Activated CD4-positive, CD25-positive, alpha-beta regulatory T cell treated with anti-CD3 and anti-CD28 coated beads, Interleukin-2, amount 50 U/mL, for 72 hours (primary cell): ENCODE data around the gene UNC5CL.
"Not testable (repeated sequence)": the region's sequence is repeated elsewhere in the genome, so short reads cannot be mapped to it uniquely, and the experiment has no call there.

ENCODE experiments used
- DNase-seq: peaks from one replicate; pipeline ENCODE4 v3.0.0; 2021

UNC5CL gene

GRCh38 chr6:41037107-41037900 lies 1.7 kb downstream of the UNC5CL start:
- DNase-seq: no peak

- DNase-seq: no peak
Observed at GRCh38 chr6:41036601-41037000, 2.4 kb downstream of the UNC5CL start.

GRCh38 chr6:41036186-41036585 lies 2.8 kb downstream of the UNC5CL start:
- no peak for DNase-seq

- no peak for DNase-seq
Observed at GRCh38 chr6:41033776-41034175, 5.2 kb downstream of the UNC5CL start.

DNA sequence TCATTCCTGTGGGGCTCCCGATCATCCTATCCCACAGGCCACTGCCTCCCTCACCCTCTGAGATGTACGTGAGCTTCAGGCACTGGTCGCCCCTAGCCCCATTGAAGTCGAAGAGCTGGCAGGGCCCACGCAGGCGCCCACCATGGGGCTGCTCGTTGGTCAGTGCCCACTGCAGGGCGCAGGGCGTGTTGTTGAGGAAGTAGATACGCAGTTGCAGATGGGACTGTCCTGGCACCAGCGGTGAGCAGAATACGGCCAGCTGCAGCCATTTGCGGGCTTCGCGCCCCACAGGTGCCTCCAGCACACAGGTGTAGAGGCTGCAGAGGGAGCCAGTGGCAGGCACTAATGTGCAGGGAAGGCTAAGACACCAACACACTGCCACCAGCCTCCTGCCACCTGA lies 6.2 kb downstream of the UNC5CL start:
- DNase-seq: no peak

GRCh38 chr6:41028561-41029412 lies 10.2 kb downstream of the UNC5CL start:
- no peak for DNase-seq

GRCh38 chr6:41027799-41028560 lies 11.0 kb downstream of the UNC5CL start:
- DNase-seq: peak; percentile 91

GRCh38 chr6:41027241-41027640 lies 11.8 kb downstream of the UNC5CL start:
- no peak for DNase-seq

DNA sequence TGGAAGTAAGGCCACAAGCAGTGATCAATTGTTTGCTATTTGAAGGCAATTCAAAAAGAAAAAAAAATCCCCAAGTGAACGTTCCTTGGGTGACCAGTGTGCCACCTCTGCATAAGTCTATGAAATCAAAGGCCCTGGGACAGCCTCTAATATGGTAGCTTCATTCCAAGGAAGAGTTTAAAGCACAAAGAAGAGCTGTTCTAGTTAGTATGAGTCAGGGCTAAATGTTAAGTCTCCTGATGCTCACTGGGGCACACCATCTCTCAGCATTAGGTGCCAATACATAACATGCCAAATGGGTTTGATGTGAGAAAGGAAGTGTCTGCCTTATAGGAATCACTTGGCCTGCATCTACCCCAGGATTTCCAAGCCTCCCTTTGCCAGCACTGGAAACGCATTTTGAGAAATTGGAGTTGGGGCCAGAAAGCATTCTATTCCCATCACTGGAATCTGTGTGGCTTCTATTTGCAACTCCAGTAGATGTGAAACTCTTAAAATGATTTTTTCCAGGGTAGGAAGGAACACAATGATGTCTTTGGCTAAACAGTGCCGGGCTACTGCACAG lies 13.0 kb downstream of the UNC5CL start:
- DNase-seq: no peak

GRCh38 chr6:41023114-41023513 lies 15.9 kb downstream of the UNC5CL start:
- DNase-seq: no peak

DNA sequence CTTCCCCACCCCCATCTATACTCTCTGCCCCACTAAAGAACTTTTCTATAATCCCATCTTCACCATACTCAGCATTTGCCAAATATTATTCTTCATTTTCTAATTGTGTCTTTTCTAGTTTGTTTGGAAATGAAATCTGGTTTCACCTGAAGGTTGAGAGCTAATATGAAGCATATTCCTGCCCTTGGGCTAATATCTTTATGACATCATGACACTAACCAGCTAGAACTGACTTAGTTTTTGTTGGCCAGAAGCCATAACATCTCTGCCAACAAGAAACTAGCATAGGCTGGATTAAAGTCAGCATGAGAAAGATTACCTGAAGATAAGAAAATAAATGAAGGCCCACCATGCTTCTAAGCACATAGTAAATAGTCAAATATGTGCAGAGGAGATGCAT lies 16.7 kb downstream of the UNC5CL start:
- DNase-seq: no peak

GRCh38 chr6:41021832-41022231 lies 17.2 kb downstream of the UNC5CL start:
- DNase-seq: no peak

- no peak for DNase-seq
Observed at GRCh38 chr6:41017663-41018062, 21.4 kb downstream of the UNC5CL start.

DNA sequence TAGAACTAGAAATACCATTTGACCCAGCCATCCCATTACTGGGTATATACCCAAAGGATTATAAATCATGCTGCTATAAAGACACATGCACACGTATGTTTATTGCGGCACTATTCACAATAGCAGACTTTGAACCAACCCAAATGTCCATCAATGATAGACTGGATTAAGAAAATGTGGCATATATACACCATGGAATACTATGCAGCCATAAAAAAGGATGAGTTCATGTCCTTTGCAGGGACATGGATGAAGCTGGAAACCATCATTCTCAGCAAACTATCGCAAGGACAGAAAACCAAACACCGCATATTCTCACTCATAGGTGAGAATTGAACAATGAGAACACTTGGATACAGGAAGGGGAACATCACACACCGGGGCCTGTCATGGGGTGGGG lies 23.2 kb downstream of the UNC5CL start:
- not testable (repeated sequence) for DNase-seq

DNA sequence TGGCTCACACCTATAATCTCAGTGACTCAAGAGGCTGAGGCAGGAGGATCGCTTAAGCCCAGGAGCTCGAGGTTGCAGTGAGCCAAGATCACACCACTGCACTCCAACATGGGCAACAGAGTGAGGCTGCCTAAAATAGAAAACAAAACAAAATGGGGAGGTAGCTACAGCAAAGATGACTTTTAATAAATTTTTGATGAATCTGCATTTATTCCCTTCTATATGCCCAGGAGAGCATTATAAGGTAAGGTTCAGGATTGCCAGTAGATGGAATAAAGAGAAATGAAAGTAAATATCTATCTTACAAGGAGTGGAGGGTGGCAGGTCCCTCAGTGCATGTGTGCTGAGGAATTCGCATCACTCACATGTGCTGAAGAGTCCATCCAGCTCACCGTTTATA lies 24.2 kb downstream of the UNC5CL start:
- no peak for DNase-seq

DNA sequence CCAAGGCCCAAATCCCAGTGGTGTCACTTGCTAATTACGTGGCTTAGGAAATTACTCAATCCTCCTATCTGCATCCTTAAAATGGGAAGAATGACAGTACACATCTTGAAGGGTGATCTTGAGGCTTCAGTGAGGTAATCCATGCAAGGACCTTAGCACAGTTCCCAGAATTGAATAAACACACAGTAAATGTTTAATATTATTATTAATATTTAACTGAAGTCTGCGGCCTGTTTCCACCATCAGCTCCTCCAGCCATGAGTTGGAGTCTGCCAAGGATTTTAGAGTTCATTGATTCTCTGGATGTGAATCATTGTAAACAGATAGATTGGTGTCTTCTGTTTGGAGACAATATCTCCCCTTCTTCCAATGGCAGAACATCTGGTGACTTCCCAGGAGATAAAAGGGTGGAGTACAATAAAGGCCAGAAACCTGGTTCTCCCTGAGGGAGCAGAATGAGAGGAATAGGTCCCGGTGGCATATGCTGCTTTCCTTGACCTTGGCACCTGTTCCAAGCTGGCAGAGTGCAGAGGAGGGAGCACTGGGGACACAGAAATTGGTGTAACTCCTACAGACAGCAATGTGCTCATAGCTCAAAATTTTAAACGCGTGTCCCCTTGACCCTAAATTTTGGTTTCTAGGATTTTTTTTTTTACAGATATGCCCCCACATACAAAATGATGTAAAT lies 25.4 kb downstream of the UNC5CL start:
- DNase-seq: no peak

DNA sequence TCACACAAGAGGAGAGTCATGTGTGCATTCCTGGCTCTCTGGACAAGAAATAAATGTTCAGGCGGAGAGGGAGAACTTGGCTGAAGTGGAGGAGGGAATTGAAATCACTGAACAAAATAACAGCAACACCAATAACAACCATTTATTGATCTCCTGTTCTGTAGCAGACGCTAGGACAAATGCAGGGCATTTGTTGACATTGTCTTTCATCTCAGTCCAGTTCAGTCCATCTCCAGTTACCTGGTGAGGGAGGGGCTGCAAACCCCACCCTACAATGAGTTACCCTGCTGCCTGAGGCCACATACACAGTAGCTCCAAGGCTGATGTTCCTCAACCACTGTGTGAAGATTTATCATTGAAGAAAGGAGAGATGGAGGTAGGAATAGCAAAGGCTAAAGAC lies 27.3 kb downstream of the UNC5CL start:
- DNase-seq: no peak

GRCh38 chr6:41009669-41010068 lies 29.4 kb downstream of the UNC5CL start:
- no peak for DNase-seq

- DNase-seq: no peak
Observed at GRCh38 chr6:41008011-41008410, 31.0 kb downstream of the UNC5CL start.

DNA sequence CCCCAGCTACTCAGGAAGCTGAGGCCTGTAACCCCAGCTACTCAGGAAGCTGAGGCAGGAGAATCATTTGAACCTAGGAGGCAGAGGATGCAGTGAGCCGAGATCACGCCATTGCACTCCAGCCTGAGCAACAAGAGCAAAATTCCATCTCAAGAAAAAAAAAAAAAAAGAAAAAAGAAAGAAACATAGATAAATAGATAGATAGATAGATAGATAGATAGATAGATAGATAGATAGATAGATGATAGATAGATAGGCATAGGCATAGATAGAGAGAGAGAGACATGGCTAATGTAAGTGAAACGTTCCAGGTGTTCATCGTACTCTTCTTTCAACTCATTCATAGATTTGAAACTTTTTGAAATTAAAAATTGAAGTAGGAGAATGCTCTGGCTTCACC lies 32.0 kb downstream of the UNC5CL start:
- not testable (repeated sequence) for DNase-seq

DNA sequence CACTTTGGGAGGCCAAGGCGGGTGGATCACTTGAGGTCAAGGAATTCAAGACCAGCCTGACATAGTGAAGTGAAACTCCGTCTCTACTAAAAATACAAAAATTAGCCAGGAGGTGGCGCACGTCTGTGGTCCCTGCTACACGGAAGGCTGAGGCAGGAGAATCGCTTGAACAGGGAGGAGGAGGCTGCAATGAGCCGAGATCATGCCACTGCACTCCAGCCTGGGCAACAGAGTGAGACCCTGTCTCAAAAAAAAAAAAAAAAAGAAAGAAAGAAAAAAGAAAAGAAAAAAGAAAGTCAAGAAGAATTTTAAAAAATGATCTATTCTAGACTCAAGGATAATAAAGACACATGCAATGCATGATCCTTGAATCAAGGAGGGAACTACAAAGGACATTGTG lies 32.8 kb downstream of the UNC5CL start:
- DNase-seq: peak; percentile 57

DNA sequence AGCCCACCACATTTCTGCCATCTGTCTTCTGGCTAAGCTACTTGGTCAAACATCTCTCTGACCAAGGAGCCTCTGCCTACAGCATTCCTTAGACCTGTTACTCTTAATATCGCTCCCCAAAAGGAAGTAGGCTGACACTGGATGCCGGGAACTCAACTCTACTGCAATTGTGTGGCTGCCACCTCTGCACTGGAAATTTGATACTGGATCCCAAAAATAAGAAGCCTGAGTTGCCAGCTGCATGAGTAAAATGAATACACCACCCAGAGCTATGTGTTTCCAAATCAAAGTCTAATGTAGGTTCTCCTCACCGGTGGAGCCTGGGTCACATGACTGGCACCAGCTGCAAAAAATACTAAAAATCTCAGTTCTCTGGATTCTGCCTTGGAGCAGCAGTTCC lies 36.9 kb downstream of the UNC5CL start:
- no peak for DNase-seq

DNA sequence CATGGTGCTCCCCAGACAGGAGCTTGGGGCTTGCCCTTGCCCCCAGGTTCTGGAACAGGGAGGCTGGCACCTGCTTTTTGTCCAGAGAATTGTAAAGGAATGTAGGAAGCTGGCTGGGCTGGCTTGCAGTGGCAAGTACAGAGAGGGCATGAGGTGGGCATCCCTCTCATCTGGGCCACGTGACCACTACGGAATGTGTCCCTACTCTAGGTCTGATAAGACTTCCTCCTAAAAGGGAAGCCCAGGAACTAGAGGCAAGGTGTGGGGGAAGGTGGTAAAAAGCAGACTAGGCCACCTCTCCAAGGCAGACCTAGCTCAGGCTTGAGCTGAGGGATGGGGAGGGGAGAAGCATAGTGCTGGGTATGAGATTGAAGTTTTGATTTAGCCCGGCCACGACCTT lies 38.8 kb downstream of the UNC5CL start:
- DNase-seq: no peak
